GM06990 (cell line): ENCODE results near the gene NME5.

Experiments
- DNase-seq: peaks from one replicate; pipeline ENCODE4 v3.0.0-alpha.2; 2011; ENCODE audit not compliant: insufficient read length; ENCODE audit errors: extremely low read depth
- H3K27me3 ChIP-seq: replicated peaks from 2 replicates; pipeline ENCODE4 v1.6.0; 2011; ENCODE audit warnings: low read length; ENCODE audit not compliant: control insufficient read depth, insufficient read depth
- H3K36me3 ChIP-seq: 2 replicates; pipeline ENCODE4 v1.5.1; 2011; ENCODE audit warnings: low read length; ENCODE audit not compliant: control insufficient read depth, insufficient read depth
- H3K4me3 ChIP-seq: replicated peaks from 2 replicates; pipeline ENCODE4 v1.5.1; 2011; ENCODE audit warnings: low read depth, mild to moderate bottlenecking, control low read depth, low read length
- CTCF ChIP-seq: IDR thresholded peaks from 2 replicates; pipeline ENCODE4 v1.5.1; 2011; ENCODE audit warnings: low read length, control low read depth, mild to moderate bottlenecking, inconsistent platforms; ENCODE audit not compliant: insufficient read depth, poor library complexity, severe bottlenecking

Gene NME5

GRCh38 chr5:138096997-138097828 lies 42.0 kb downstream of the NME5 start:
- Histone ChIP-seq H3K4me3 (no peak overlapping the region), H3K36me3 (no peaks in the 10 kb centered on the region), H3K27me3 (no peaks in the 10 kb centered on the region; the same call in 1 of the 2 replicates)
- TF ChIP-seq CTCF = no peak
- no peak for DNase-seq

- no peak for TF ChIP-seq CTCF
- Histone ChIP-seq H3K4me3 (no peak overlapping the region), H3K36me3 (no peaks in the 10 kb centered on the region), H3K27me3 (no peaks in the 10 kb centered on the region; the same call in 1 of the 2 replicates)
- DNase-seq = no peak
Measured at GRCh38 chr5:138096363-138096762, 42.9 kb downstream of the NME5 start.

GRCh38 chr5:138095100-138095907 lies 43.9 kb downstream of the NME5 start:
- TF ChIP-seq CTCF = no peak
- Histone ChIP-seq H3K27me3 (no peaks in the 10 kb centered on the region; the same call in 1 of the 2 replicates), H3K36me3 (no peaks in the 10 kb centered on the region), H3K4me3 (no peak overlapping the region)
- no peak for DNase-seq

GRCh38 chr5:138093036-138093435 lies 46.2 kb downstream of the NME5 start:
- H3K27me3 ChIP-seq = no peaks in the 10 kb centered on the region; the same call in 1 of the 2 replicates
- DNase-seq = no peak
- H3K36me3 ChIP-seq = no peaks in the 10 kb centered on the region
- no peak for TF ChIP-seq CTCF
- no peak overlapping the region for H3K4me3 ChIP-seq

GRCh38 chr5:138092301-138092700 lies 46.9 kb downstream of the NME5 start:
- TF ChIP-seq CTCF = no peak
- DNase-seq = no peak
- H3K36me3 ChIP-seq = no peaks in the 10 kb centered on the region
- no peak overlapping the region for H3K4me3 ChIP-seq
- H3K27me3 ChIP-seq = no peaks in the 10 kb centered on the region; the same call in 1 of the 2 replicates
